ENCODE measurements around the gene EIF5.
"Not testable (repeated sequence)": the region's sequence is repeated elsewhere in the genome, so short reads cannot be mapped to it uniquely, and the experiment has no call there.

EIF5 gene

GRCh38 chr14:103349982-103350381, 15.9 kb downstream of the EIF5 start:
- H3K4me3 ChIP-seq = no peak overlapping the region
- peaks cover 1% of the 10 kb centered on the region; the same call in 1 of the 2 replicates for H3K36me3 ChIP-seq (replicated peaks)
- H3K4me1 ChIP-seq = no peaks in the 10 kb centered on the region
- H3K27me3 ChIP-seq (ENCODE audit: low read depth) = no peaks in the 10 kb centered on the region
- in situ Hi-C loops (cut with MboI; ENCODE audit: low sequenced_read_pairs) = no loop called here
- no peaks in the 10 kb centered on the region for H3K9me3 ChIP-seq
- DNase-seq (ENCODE audit: low spot score in 2 of 2) = no peak

- Histone ChIP-seq H3K4me3 (no peak overlapping the region), H3K9me3 (no peaks in the 10 kb centered on the region), H3K27me3 (ENCODE audit: low read depth) (no peaks in the 10 kb centered on the region), H3K36me3 (replicated peaks) (no peaks in the 10 kb centered on the region), H3K4me1 (no peaks in the 10 kb centered on the region)
- no peak for DNase-seq (ENCODE audit: low spot score in 2 of 2)
- in situ Hi-C loops (cut with MboI; ENCODE audit: low sequenced_read_pairs) = no loop called here
These were observed 19.3 kb downstream of the EIF5 start for GRCh38 chr14:103353362-103353761.

- in situ Hi-C loops (cut with MboI; ENCODE audit: low sequenced_read_pairs) = no loop called here
- Histone ChIP-seq H3K4me3 (no peak overlapping the region), H3K4me1 (no peaks in the 10 kb centered on the region), H3K9me3 (no peaks in the 10 kb centered on the region), H3K36me3 (replicated peaks) (no peaks in the 10 kb centered on the region), H3K27me3 (ENCODE audit: low read depth) (no peaks in the 10 kb centered on the region)
- DNase-seq (ENCODE audit: low spot score in 2 of 2) = no peak
These were observed 20.1 kb downstream of the EIF5 start for GRCh38 chr14:103354141-103354540.

- H3K9me3 ChIP-seq = no peaks in the 10 kb centered on the region
- H3K4me1 ChIP-seq = no peaks in the 10 kb centered on the region
- no peaks in the 10 kb centered on the region for H3K27me3 ChIP-seq (ENCODE audit: low read depth)
- no peaks in the 10 kb centered on the region for H3K36me3 ChIP-seq (replicated peaks)
- no peak for DNase-seq (ENCODE audit: low spot score in 2 of 2)
- no peak overlapping the region for H3K4me3 ChIP-seq
- in situ Hi-C loops (cut with MboI; ENCODE audit: low sequenced_read_pairs) = no loop called here
These were observed 22.1 kb downstream of the EIF5 start for GRCh38 chr14:103356024-103356682.

GRCh38 chr14:103357552-103357951, 23.5 kb downstream of the EIF5 start:
- H3K4me1 ChIP-seq; DNase-seq (ENCODE audit: low spot score in 2 of 2); H3K4me3 ChIP-seq; H3K27me3 ChIP-seq (ENCODE audit: low read depth); in situ Hi-C loops (cut with MboI; ENCODE audit: low sequenced_read_pairs); H3K9me3 ChIP-seq; H3K36me3 ChIP-seq (replicated peaks): not testable (repeated sequence)

GRCh38 chr14:103360548-103360947, 26.5 kb downstream of the EIF5 start:
- DNase-seq (ENCODE audit: low spot score in 2 of 2) = no peak
- in situ Hi-C loops (cut with MboI; ENCODE audit: low sequenced_read_pairs) = no loop called here
- H3K9me3 ChIP-seq = peaks cover 6% of the 10 kb centered on the region
- no peaks in the 10 kb centered on the region for H3K36me3 ChIP-seq (replicated peaks)
- H3K4me3 ChIP-seq = no peak overlapping the region
- H3K4me1 ChIP-seq = no peaks in the 10 kb centered on the region
- H3K27me3 ChIP-seq (ENCODE audit: low read depth) = no peaks in the 10 kb centered on the region

- H3K9me3 ChIP-seq = peaks cover 6% of the 10 kb centered on the region
- no peaks in the 10 kb centered on the region for H3K27me3 ChIP-seq (ENCODE audit: low read depth)
- in situ Hi-C loops (cut with MboI; ENCODE audit: low sequenced_read_pairs) = no loop called here
- no peak overlapping the region for H3K4me3 ChIP-seq
- H3K36me3 ChIP-seq (replicated peaks) = no peaks in the 10 kb centered on the region
- DNase-seq (ENCODE audit: low spot score in 2 of 2) = no peak
- no peaks in the 10 kb centered on the region for H3K4me1 ChIP-seq
These were observed 27.8 kb downstream of the EIF5 start for GRCh38 chr14:103361867-103362266.

GRCh38 chr14:103362780-103363179, 28.7 kb downstream of the EIF5 start:
- in situ Hi-C loops (cut with MboI; ENCODE audit: low sequenced_read_pairs) = no loop called here
- Histone ChIP-seq H3K36me3 (replicated peaks) (no peaks in the 10 kb centered on the region), H3K27me3 (ENCODE audit: low read depth) (no peaks in the 10 kb centered on the region), H3K9me3 (peaks cover 6% of the 10 kb centered on the region), H3K4me1 (no peaks in the 10 kb centered on the region), H3K4me3 (no peak overlapping the region)
- DNase-seq (ENCODE audit: low spot score in 2 of 2) = no peak

GRCh38 chr14:103366741-103367140, 32.7 kb downstream of the EIF5 start:
- DNase-seq (ENCODE audit: low spot score in 2 of 2) = no peak
- Histone ChIP-seq H3K4me3 (no peak overlapping the region), H3K27me3 (ENCODE audit: low read depth) (no peaks in the 10 kb centered on the region), H3K4me1 (no peaks in the 10 kb centered on the region), H3K9me3 (peaks cover 6% of the 10 kb centered on the region), H3K36me3 (replicated peaks) (no peaks in the 10 kb centered on the region)
- in situ Hi-C loops (cut with MboI; ENCODE audit: low sequenced_read_pairs) = no loop called here

GRCh38 chr14:103367995-103368394, 34.0 kb downstream of the EIF5 start:
- in situ Hi-C loops (cut with MboI; ENCODE audit: low sequenced_read_pairs) = no loop called here
- DNase-seq (ENCODE audit: low spot score in 2 of 2) = no peak
- H3K4me1 ChIP-seq = no peaks in the 10 kb centered on the region
- H3K27me3 ChIP-seq (ENCODE audit: low read depth) = no peaks in the 10 kb centered on the region
- H3K36me3 ChIP-seq (replicated peaks) = no peaks in the 10 kb centered on the region
- H3K9me3 ChIP-seq = peaks cover 6% of the 10 kb centered on the region; the same call in 1 of the 2 replicates
- no peak overlapping the region for H3K4me3 ChIP-seq

GRCh38 chr14:103370087-103370486, 36.0 kb downstream of the EIF5 start:
- DNase-seq (ENCODE audit: low spot score in 2 of 2) = no peak
- no peak overlapping the region for H3K4me3 ChIP-seq
- H3K36me3 ChIP-seq (replicated peaks) = no peaks in the 10 kb centered on the region
- no peaks in the 10 kb centered on the region for H3K27me3 ChIP-seq (ENCODE audit: low read depth)
- no peaks in the 10 kb centered on the region for H3K4me1 ChIP-seq
- H3K9me3 ChIP-seq = no peaks in the 10 kb centered on the region
- in situ Hi-C loops (cut with MboI; ENCODE audit: low sequenced_read_pairs) = no loop called here

GRCh38 chr14:103372017-103372416, 38.0 kb downstream of the EIF5 start:
- Histone ChIP-seq H3K36me3 (replicated peaks) (no peaks in the 10 kb centered on the region), H3K9me3 (no peaks in the 10 kb centered on the region), H3K27me3 (ENCODE audit: low read depth) (no peaks in the 10 kb centered on the region), H3K4me1 (no peaks in the 10 kb centered on the region), H3K4me3 (no peak overlapping the region)
- DNase-seq (ENCODE audit: low spot score in 2 of 2) = no peak
- in situ Hi-C loops (cut with MboI; ENCODE audit: low sequenced_read_pairs) = no loop called here

GRCh38 chr14:103372552-103373304, 38.7 kb downstream of the EIF5 start:
- DNase-seq (ENCODE audit: low spot score in 2 of 2) = no peak
- in situ Hi-C loops (cut with MboI; ENCODE audit: low sequenced_read_pairs) = no loop called here
- H3K36me3 ChIP-seq (replicated peaks) = no peaks in the 10 kb centered on the region
- H3K4me1 ChIP-seq = no peaks in the 10 kb centered on the region
- no peak overlapping the region for H3K4me3 ChIP-seq
- no peaks in the 10 kb centered on the region for H3K9me3 ChIP-seq
- H3K27me3 ChIP-seq (ENCODE audit: low read depth) = no peaks in the 10 kb centered on the region

GRCh38 chr14:103374121-103374520, 40.1 kb downstream of the EIF5 start:
- in situ Hi-C loops (cut with MboI; ENCODE audit: low sequenced_read_pairs) = no loop called here
- Histone ChIP-seq H3K9me3 (no peaks in the 10 kb centered on the region), H3K4me1 (no peaks in the 10 kb centered on the region), H3K36me3 (replicated peaks) (no peaks in the 10 kb centered on the region), H3K27me3 (ENCODE audit: low read depth) (no peaks in the 10 kb centered on the region), H3K4me3 (no peak overlapping the region)
- no peak for DNase-seq (ENCODE audit: low spot score in 2 of 2)

All from HAP-1 (cell line).